Lung (tissue), 12 donors: Measurements from ENCODE around the gene HMSD. TPM values are rescaled to one million over a fixed set of nuclear protein-coding genes. Genes with fewer than 3 reads are reported as not detected.

Experiments
- ATAC-seq: fragments of 200-7000 bp; cut with Tn5 transposase; one replicate; pipeline ENCODE4 v1.9.1; 2020; ENCODE audit warnings: moderate number of reproducible peaks; ENCODE audit not compliant: insufficient read depth, low FRiP score
- DNase-seq, 3 donors: peaks; one replicate each; pipeline ENCODE4 v3.0.0-alpha.2; 2013 to 2017
- H3K27ac ChIP-seq, 2 donors: one replicate each; pipeline ENCODE4 v1.5.1; 2013; ENCODE audit warnings: mild to moderate bottlenecking in 2 of 2, moderate library complexity in 2 of 2, control low read depth in 1 of 2, inconsistent platforms in 1 of 2, low read depth in 1 of 2, low read length in 1 of 2
- H3K27me3 ChIP-seq, 3 donors: one replicate each; pipeline ENCODE4 v1.5.1; 2013; ENCODE audit warnings: low read length in 2 of 3; ENCODE audit not compliant: control insufficient read depth in 3 of 3, insufficient read depth in 3 of 3
- H3K36me3 ChIP-seq, 4 donors: one replicate each; pipeline ENCODE4 v1.5.1; 2013; ENCODE audit warnings: low read length in 4 of 4, mild to moderate bottlenecking in 1 of 4, moderate library complexity in 1 of 4; ENCODE audit not compliant: control insufficient read depth in 4 of 4, insufficient read depth in 4 of 4
- H3K4me1 ChIP-seq, 5 donors: one replicate each; pipeline ENCODE4 v1.5.1; 2013; ENCODE audit warnings: low read length in 5 of 5, mild to moderate bottlenecking in 2 of 5, moderate library complexity in 1 of 5; ENCODE audit not compliant: control insufficient read depth in 5 of 5, insufficient read depth in 5 of 5
- H3K4me3 ChIP-seq: one replicate; pipeline ENCODE4 v1.5.1; 2013; ENCODE audit warnings: mild to moderate bottlenecking, control low read depth, moderate library complexity
- H3K9ac ChIP-seq, 2 donors: one replicate each; pipeline ENCODE4 v1.5.1; 2013; ENCODE audit warnings: low read length in 2 of 2, control low read depth in 1 of 2; ENCODE audit not compliant: insufficient read depth in 1 of 2
- H3K9me3 ChIP-seq, 4 donors: one replicate each; pipeline ENCODE4 v1.5.1; 2013; ENCODE audit warnings: low read length in 3 of 4, mild to moderate bottlenecking in 1 of 4, moderate library complexity in 1 of 4; ENCODE audit not compliant: control insufficient read depth in 4 of 4, insufficient read depth in 3 of 4
- WGBS, 2 donors: extraction: QIAGEN DNeasy Blood & Tissue Kit; methylation state at CpG; one replicate each; pipeline ENCODE4 v1.1.7; 2013; 5-methylcytosine and 5-hydroxymethylcytosine counted together
- polyA plus RNA-seq, 2 donors: library from polyadenylated mRNA; stranded (reverse); fragments of 200-250 nt; gene quantifications; one replicate each; pipeline ENCODE4 v1.2.1, GENCODE V29; 2013
- total RNA-seq, 2 donors: library from RNA; depleted of rRNA in 1 of 2; stranded (reverse); fragments of >200 nt in 1 of 2; gene quantifications; one replicate each; pipeline ENCODE4 v1.2.1, GENCODE V29; 2014 to 2021
- TF ChIP-seq, protein P1 (sequence below): IDR thresholded peaks from 2 replicates; pipeline ENCODE4 v1.5.1; 2012; ENCODE audit warnings: mild to moderate bottlenecking; ENCODE audit errors: control extremely low read depth, extremely low read depth
- donor health status: control.
- donor health status: control.
- donor health status: Bipolar disorder and iron deficiency.
- donor health status: healthy.
- donor health status: DM: yes; HTN: yes; CAD: no.

Gene HMSD
- total and polyA plus RNA-seq, 4 donors: 0.17 to 2.3 (median 0.76) TPM

DNA sequence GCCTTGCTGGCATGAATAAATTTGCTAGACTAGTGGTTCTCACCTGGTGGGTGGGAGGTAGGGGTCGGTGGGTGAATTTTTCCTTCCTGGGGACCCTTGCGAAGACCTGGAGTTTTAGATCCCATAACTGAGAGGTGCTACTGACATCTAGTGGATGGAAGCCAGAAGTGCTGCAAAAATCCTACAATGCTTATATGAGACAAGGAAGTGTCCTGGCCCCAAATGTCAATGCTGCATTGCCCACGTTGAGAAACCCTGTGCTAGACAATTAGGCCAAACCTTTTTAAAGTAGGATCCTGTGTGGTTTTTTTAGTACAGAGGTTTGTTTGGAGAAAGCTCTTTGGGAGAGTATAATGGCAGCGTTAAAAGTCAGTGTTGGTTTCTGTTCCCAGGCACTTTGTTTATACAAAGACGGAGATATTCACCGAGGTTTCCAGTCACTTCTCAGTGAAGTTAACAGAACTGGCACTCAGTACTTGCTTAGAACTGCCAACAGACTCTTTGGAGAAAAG lies 30.4 kb downstream of the HMSD start:
- ATAC-seq (peak; percentile 76), DNase-seq (peak; percentile 66 to 86 (median 84))
- Histone ChIP-seq H3K4me3 (no peak overlapping the region), H3K4me1 (peaks cover 0 to 5% (median 0%) of the 10 kb centered on the region in 5 donors), H3K27me3 (no peaks in the 10 kb centered on the region), H3K9me3 (no peaks in the 10 kb centered on the region), H3K36me3 (peaks cover 0 to 22% (median 11%) of the 10 kb centered on the region in 4 donors), H3K9ac (peak overlapping the region in 1 of 2 donors; percentile 55), H3K27ac (no peak overlapping the region)
- TF ChIP-seq, protein P1, sequence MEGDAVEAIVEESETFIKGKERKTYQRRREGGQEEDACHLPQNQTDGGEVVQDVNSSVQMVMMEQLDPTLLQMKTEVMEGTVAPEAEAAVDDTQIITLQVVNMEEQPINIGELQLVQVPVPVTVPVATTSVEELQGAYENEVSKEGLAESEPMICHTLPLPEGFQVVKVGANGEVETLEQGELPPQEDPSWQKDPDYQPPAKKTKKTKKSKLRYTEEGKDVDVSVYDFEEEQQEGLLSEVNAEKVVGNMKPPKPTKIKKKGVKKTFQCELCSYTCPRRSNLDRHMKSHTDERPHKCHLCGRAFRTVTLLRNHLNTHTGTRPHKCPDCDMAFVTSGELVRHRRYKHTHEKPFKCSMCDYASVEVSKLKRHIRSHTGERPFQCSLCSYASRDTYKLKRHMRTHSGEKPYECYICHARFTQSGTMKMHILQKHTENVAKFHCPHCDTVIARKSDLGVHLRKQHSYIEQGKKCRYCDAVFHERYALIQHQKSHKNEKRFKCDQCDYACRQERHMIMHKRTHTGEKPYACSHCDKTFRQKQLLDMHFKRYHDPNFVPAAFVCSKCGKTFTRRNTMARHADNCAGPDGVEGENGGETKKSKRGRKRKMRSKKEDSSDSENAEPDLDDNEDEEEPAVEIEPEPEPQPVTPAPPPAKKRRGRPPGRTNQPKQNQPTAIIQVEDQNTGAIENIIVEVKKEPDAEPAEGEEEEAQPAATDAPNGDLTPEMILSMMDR: peak; percentile 71
- 9 to 24% methylated on average over 6 of the region's 6 CpGs for WGBS, 2 donors

DNA sequence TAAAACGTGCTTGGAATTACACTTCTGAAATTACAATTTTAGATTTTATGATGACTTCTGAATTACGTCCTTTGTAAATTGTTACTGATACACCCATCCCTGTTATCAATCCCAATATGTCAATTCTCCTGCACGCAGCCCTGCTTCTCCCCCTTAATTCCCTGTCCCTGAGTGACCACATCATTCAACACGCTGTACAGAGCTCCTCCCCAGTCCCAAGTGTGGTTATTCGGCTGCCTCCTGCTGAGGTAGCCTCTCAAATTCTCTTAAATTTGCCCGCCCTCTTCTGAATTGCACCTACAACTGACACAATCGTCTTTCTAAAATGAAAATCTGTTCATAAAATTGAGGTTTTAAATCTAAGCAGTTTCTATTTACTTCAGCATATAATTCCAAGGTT lies 30.9 kb downstream of the HMSD start:
- ATAC-seq: no peak
- TF ChIP-seq, protein P1: no peak
- H3K27me3 ChIP-seq: no peaks in the 10 kb centered on the region
- H3K9me3 ChIP-seq: no peaks in the 10 kb centered on the region
- no peak overlapping the region for H3K9ac ChIP-seq
- no peak for DNase-seq
- H3K27ac ChIP-seq: peak overlapping the region in 1 of 2 donors; percentile 76
- peaks cover 0 to 5% (median 0%) of the 10 kb centered on the region in 5 donors for H3K4me1 ChIP-seq
- peaks cover 0 to 23% (median 11%) of the 10 kb centered on the region in 4 donors for H3K36me3 ChIP-seq
- 68 to 75% methylated on average over 7 of the region's 7 CpGs for WGBS, 2 donors
- no peak overlapping the region for H3K4me3 ChIP-seq

DNA sequence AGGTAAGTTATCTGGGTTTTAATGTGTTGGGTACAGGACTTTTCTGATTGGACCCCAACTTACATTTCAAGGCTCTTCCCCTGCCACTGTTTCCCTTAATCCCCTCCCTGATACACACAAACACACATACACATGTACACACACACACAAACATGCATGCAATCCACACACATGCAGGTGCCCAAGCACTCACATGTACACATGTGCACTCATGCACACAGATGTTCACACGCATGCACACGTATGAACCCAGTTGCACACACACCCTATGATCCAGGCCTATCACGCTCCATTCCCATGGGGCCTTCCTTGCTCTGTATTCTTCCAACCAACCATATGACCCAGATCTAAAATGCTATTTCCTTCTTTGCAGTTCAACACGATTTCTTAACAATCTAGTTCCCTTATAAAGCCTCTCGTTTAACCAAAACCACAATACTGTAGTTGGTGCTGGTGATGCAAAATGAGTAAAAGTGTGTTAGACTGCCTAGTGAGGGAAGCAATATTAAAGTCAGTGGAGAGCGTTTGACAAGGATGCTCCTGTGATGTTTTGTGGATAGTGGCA lies 31.9 kb downstream of the HMSD start:
- Histone ChIP-seq H3K9me3 (no peaks in the 10 kb centered on the region), H3K27me3 (no peaks in the 10 kb centered on the region), H3K9ac (no peak overlapping the region), H3K4me1 (peaks cover 0 to 5% (median 0%) of the 10 kb centered on the region in 5 donors), H3K27ac (peak overlapping the region in 1 of 2 donors; percentile 45), H3K4me3 (no peak overlapping the region), H3K36me3 (peaks cover 0 to 29% (median 13%) of the 10 kb centered on the region in 4 donors)
- ATAC-seq: no peak
- 39 to 74% methylated on average over 6 of the region's 6 CpGs for WGBS, 2 donors
- no peak for DNase-seq
- TF ChIP-seq, protein P1: no peak
